ENCODE measurements around the gene R3HDM2.
"Not testable (repeated sequence)": the region's sequence is repeated elsewhere in the genome, so short reads cannot be mapped to it uniquely, and the experiment has no call there.

R3HDM2 gene

GRCh38 chr12:57319678-57320469 lies 111.0 kb downstream of the R3HDM2 start:
- Histone ChIP-seq H3K9me3 (ENCODE audit: low read length) (no peaks in the 10 kb centered on the region), H3K9ac (ENCODE audit: low read length) (no peak overlapping the region), H2AFZ (ENCODE audit: low read length) (no peak overlapping the region), H3K36me3 (ENCODE audit: insufficient read depth, low read length) (no peaks in the 10 kb centered on the region), H3K4me3 (ENCODE audit: low read depth, low read length, poor library complexity, severe bottlenecking) (no peak overlapping the region), H3K4me1 (ENCODE audit: insufficient read depth, low read length, severe bottlenecking) (no peaks in the 10 kb centered on the region), H3K79me2 (ENCODE audit: insufficient read depth, low read length) (no peaks in the 10 kb centered on the region), H4K20me1 (ENCODE audit: insufficient read depth, low read length) (no peaks in the 10 kb centered on the region), H3K27me3 (ENCODE audit: insufficient read depth, low read length) (no peaks in the 10 kb centered on the region), H3F3A (ENCODE audit: insufficient read depth, low read length) (no peaks in the 10 kb centered on the region), H3K27ac (ENCODE audit: low read depth, low read length, poor library complexity, severe bottlenecking) (no peak overlapping the region), H3K4me2 (ENCODE audit: low read length) (no peak overlapping the region), H3K9me2 (ENCODE audit: low read depth, low read length) (no peaks in the 10 kb centered on the region)
- TF ChIP-seq EZH2 (IDR thresholded peaks at IDR 0.05; ENCODE audit: borderline replicate concordance, low read length): no peak
- no peak for TF ChIP-seq CTCF (IDR thresholded peaks at IDR 0.05; ENCODE audit: low read length)

GRCh38 chr12:57315681-57316080 lies 115.2 kb downstream of the R3HDM2 start:
- no peak for TF ChIP-seq EZH2 (IDR thresholded peaks at IDR 0.05; ENCODE audit: borderline replicate concordance, low read length)
- no peak for TF ChIP-seq CTCF (IDR thresholded peaks at IDR 0.05; ENCODE audit: low read length)
- Histone ChIP-seq H3K9me2 (ENCODE audit: low read depth, low read length) (no peaks in the 10 kb centered on the region), H3K27me3 (ENCODE audit: insufficient read depth, low read length) (no peaks in the 10 kb centered on the region), H4K20me1 (ENCODE audit: insufficient read depth, low read length) (no peaks in the 10 kb centered on the region), H3K9ac (ENCODE audit: low read length) (no peak overlapping the region), H3K27ac (ENCODE audit: low read depth, low read length, poor library complexity, severe bottlenecking) (no peak overlapping the region), H3K4me1 (ENCODE audit: insufficient read depth, low read length, severe bottlenecking) (no peaks in the 10 kb centered on the region), H3K79me2 (ENCODE audit: insufficient read depth, low read length) (no peaks in the 10 kb centered on the region), H3K9me3 (ENCODE audit: low read length) (no peaks in the 10 kb centered on the region), H3K36me3 (ENCODE audit: insufficient read depth, low read length) (no peaks in the 10 kb centered on the region; the same call in 1 of the 2 replicates), H3F3A (ENCODE audit: insufficient read depth, low read length) (no peaks in the 10 kb centered on the region), H3K4me2 (ENCODE audit: low read length) (no peak overlapping the region), H3K4me3 (ENCODE audit: low read depth, low read length, poor library complexity, severe bottlenecking) (no peak overlapping the region), H2AFZ (ENCODE audit: low read length) (no peak overlapping the region)

- H3K79me2 ChIP-seq (ENCODE audit: insufficient read depth, low read length); H3K9ac ChIP-seq (ENCODE audit: low read length); H3K9me3 ChIP-seq (ENCODE audit: low read length); H3K4me1 ChIP-seq (ENCODE audit: insufficient read depth, low read length, severe bottlenecking); H3K36me3 ChIP-seq (ENCODE audit: insufficient read depth, low read length); H3K9me2 ChIP-seq (ENCODE audit: low read depth, low read length); H3K27ac ChIP-seq (ENCODE audit: low read depth, low read length, poor library complexity, severe bottlenecking); H2AFZ ChIP-seq (ENCODE audit: low read length); H3K4me2 ChIP-seq (ENCODE audit: low read length); H4K20me1 ChIP-seq (ENCODE audit: insufficient read depth, low read length); H3K4me3 ChIP-seq (ENCODE audit: low read depth, low read length, poor library complexity, severe bottlenecking); H3K27me3 ChIP-seq (ENCODE audit: insufficient read depth, low read length); H3F3A ChIP-seq (ENCODE audit: insufficient read depth, low read length): not testable (repeated sequence)
These were observed 118.6 kb downstream of the R3HDM2 start for GRCh38 chr12:57312287-57312686.

- Histone ChIP-seq H3K4me2 (ENCODE audit: low read length) (no peak overlapping the region), H3K9me3 (ENCODE audit: low read length) (no peaks in the 10 kb centered on the region), H3K27ac (ENCODE audit: low read depth, low read length, poor library complexity, severe bottlenecking) (no peak overlapping the region), H3K4me1 (ENCODE audit: insufficient read depth, low read length, severe bottlenecking) (no peaks in the 10 kb centered on the region), H3K27me3 (ENCODE audit: insufficient read depth, low read length) (no peaks in the 10 kb centered on the region), H3K9me2 (ENCODE audit: low read depth, low read length) (no peaks in the 10 kb centered on the region), H3K36me3 (ENCODE audit: insufficient read depth, low read length) (peaks cover 10% of the 10 kb centered on the region; the same call in 1 of the 2 replicates), H4K20me1 (ENCODE audit: insufficient read depth, low read length) (no peaks in the 10 kb centered on the region), H2AFZ (ENCODE audit: low read length) (no peak overlapping the region), H3K79me2 (ENCODE audit: insufficient read depth, low read length) (no peaks in the 10 kb centered on the region), H3K4me3 (ENCODE audit: low read depth, low read length, poor library complexity, severe bottlenecking) (no peak overlapping the region), H3K9ac (ENCODE audit: low read length) (no peak overlapping the region), H3F3A (ENCODE audit: insufficient read depth, low read length) (no peaks in the 10 kb centered on the region)
- no peak for TF ChIP-seq EZH2 (IDR thresholded peaks at IDR 0.05; ENCODE audit: borderline replicate concordance, low read length)
- TF ChIP-seq CTCF (IDR thresholded peaks at IDR 0.05; ENCODE audit: low read length): no peak
These were observed 121.4 kb downstream of the R3HDM2 start for GRCh38 chr12:57309420-57309819.

Measured in OCI-LY1 (cell line).